DOHH2 (cell line): ENCODE results near the gene BEST3.

Experiments used
- CTCF ChIP-seq: fragments of 200-600 bp; sonication (generic); IDR thresholded peaks from one replicate; pipeline ENCODE4 v1.5.1; 2014; ENCODE audit warnings: antibody characterized with exemption, mild to moderate bottlenecking, low read depth, low read length; ENCODE audit not compliant: poor library complexity, severe bottlenecking
- EZH2phosphoT487 ChIP-seq: fragments of 200-600 bp; sonication (generic); IDR thresholded peaks from 2 replicates; pipeline ENCODE4 v1.6.1; 2017; ENCODE audit warnings: borderline replicate concordance, mild to moderate bottlenecking, antibody characterized with exemption, low read length, moderate library complexity, mixed read lengths

- TF ChIP-seq CTCF, result no peak
- no peak for TF ChIP-seq EZH2phosphoT487
Measured at GRCh38 chr12:69686731-69687130, 12.4 kb downstream of the BEST3 start.
